PC-9 (cell line): Measurements from ENCODE around the gene SERP2. TPM values are rescaled to one million over a fixed set of nuclear protein-coding genes. Genes with fewer than 3 reads are reported as not detected.

Experiments
- BruUV-seq: library from RNA; stranded (reverse); fragments of 400-500 nt; replicated peaks from 2 replicates; lab custom pipeline; 2021; lab: Mats Ljungman, UMichigan
- CTCF ChIA-PET: fragments of 300-600 bp; sonication (Branson Sonifier 250); formaldehyde crosslinking; loops from one replicate; lab custom pipeline; 2022; ENCODE audit warnings: antibody characterized with exemption; lab: Charles Lee
- POLR2A ChIA-PET: fragments of 300-600 bp; sonication (Branson Sonifier 250); formaldehyde crosslinking; loops from one replicate; lab custom pipeline; 2022; ENCODE audit warnings: antibody characterized with exemption; ENCODE audit not compliant: unreplicated experiment; lab: Charles Lee
- DNase-seq, 2 experiments: peaks; one replicate each; pipeline versions ENCODE4 v3.0.0 to v3.0.0-alpha.2; 2015 to 2022; ENCODE audit warnings: mixed read lengths in 1 of 2
- H2AFZ ChIP-seq: fragments of 200-600 bp; sonication (generic); 2 replicates; pipeline ENCODE4 v1.8.1; 2017; ENCODE audit warnings: antibody characterized with exemption
- H3F3A ChIP-seq: fragments of 200-600 bp; sonication (generic); 2 replicates; pipeline ENCODE4 v1.8.1; 2017; ENCODE audit warnings: antibody characterized with exemption, mild to moderate bottlenecking, low read depth; ENCODE audit not compliant: insufficient read depth
- H3K27ac ChIP-seq: fragments of 200-600 bp; sonication (generic); 2 replicates; pipeline ENCODE4 v1.6.1; 2016; ENCODE audit warnings: mixed run types
- H3K27me3 ChIP-seq: fragments of 200-600 bp; sonication (generic); 2 replicates; pipeline ENCODE4 v1.6.1; 2016; ENCODE audit warnings: low read depth, mixed run types; ENCODE audit not compliant: insufficient read depth
- H3K36me3 ChIP-seq: fragments of 200-600 bp; sonication (generic); 2 replicates; pipeline ENCODE4 v1.6.1; 2016; ENCODE audit warnings: low read depth, mixed run types
- H3K4me1 ChIP-seq: fragments of 200-600 bp; sonication (generic); replicated peaks from 2 replicates; pipeline ENCODE4 v1.6.1; 2016; ENCODE audit warnings: mixed run types; ENCODE audit not compliant: insufficient read depth
- H3K4me2 ChIP-seq: fragments of 200-600 bp; sonication (generic); 2 replicates; pipeline ENCODE4 v1.6.1; 2017; ENCODE audit warnings: mixed run types
- H3K4me3 ChIP-seq: fragments of 200-600 bp; sonication (generic); 2 replicates; pipeline ENCODE4 v1.6.1; 2016; ENCODE audit warnings: mixed run types
- H3K79me2 ChIP-seq: fragments of 200-600 bp; sonication (generic); 2 replicates; pipeline ENCODE4 v1.6.1; 2017; ENCODE audit warnings: low read depth, mixed run types
- H3K9me2 ChIP-seq: fragments of 200-600 bp; sonication (generic); 2 replicates; pipeline ENCODE4 v1.8.1; 2017; ENCODE audit warnings: mild to moderate bottlenecking; ENCODE audit not compliant: insufficient read depth
- H3K9me3 ChIP-seq: fragments of 200-600 bp; sonication (generic); 2 replicates; pipeline ENCODE4 v1.8.1; 2016; ENCODE audit warnings: low read depth; ENCODE audit not compliant: insufficient read depth
- H4K20me1 ChIP-seq: fragments of 200-600 bp; sonication (generic); 2 replicates; pipeline ENCODE4 v1.8.1; 2017; ENCODE audit not compliant: insufficient read depth
- CTCF ChIP-seq: fragments of 200-600 bp; sonication (generic); conservative IDR thresholded peaks from 2 replicates; pipeline ENCODE4 v1.6.1; 2017; ENCODE audit warnings: mixed run types, antibody characterized with exemption, mild to moderate bottlenecking, moderate library complexity
- EZH2 ChIP-seq: fragments of 200-600 bp; sonication (generic); IDR thresholded peaks from 2 replicates; pipeline ENCODE4 v1.8.0; 2017; ENCODE audit warnings: antibody characterized with exemption, low read depth
- intact Hi-C: fragments of 100-400 bp; cut with micrococcal nuclease; formaldehyde crosslinking; loops from one replicate; pipeline ENCODE4 v1.10.0; 2022; ENCODE audit not compliant: unreplicated experiment
- total RNA-seq: library from RNA; stranded (reverse); gene quantifications from 2 replicates; pipeline ENCODE4 v1.2.3, GENCODE V29; 2021

SERP2 gene
- total RNA-seq, 1 experiment from 2014 or later: 0.70 TPM

- no peak overlapping the region for H2AFZ ChIP-seq
- no TSS peak for BruUV-seq
- H3K4me3 ChIP-seq: no peak overlapping the region
- no peaks in the 10 kb centered on the region for H3K27me3 ChIP-seq
- H3K9me3 ChIP-seq: no peaks in the 10 kb centered on the region
- TF ChIP-seq CTCF (no peak), EZH2 (no peak)
- H4K20me1 ChIP-seq: no peaks in the 10 kb centered on the region
- ChIA-PET CTCF (no interaction called here), POLR2A (interaction anchor here (0.6 to 0.7 kb wide), 2 partner anchors 53 to 473 kb away, joined by 3 read pairs; no protein-coding TSS in a partner anchor)
- DNase-seq: no peak
- H3F3A ChIP-seq: no peaks in the 10 kb centered on the region
- H3K79me2 ChIP-seq: no peaks in the 10 kb centered on the region
- H3K4me1 ChIP-seq: peaks cover 13% of the 10 kb centered on the region
- H3K36me3 ChIP-seq: no peaks in the 10 kb centered on the region
- no peaks in the 10 kb centered on the region for H3K9me2 ChIP-seq
- H3K4me2 ChIP-seq: no peak overlapping the region
- intact Hi-C loops: no loop called here
- no peak overlapping the region for H3K27ac ChIP-seq
These were observed 10.3 kb downstream of the SERP2 start for GRCh38 chr13:44383945-44384344.

GRCh38 chr13:44384778-44385177, 11.2 kb downstream of the SERP2 start:
- Histone ChIP-seq H3K4me1 (peaks cover 11% of the 10 kb centered on the region), H3K27ac (no peak overlapping the region), H3K79me2 (no peaks in the 10 kb centered on the region), H3K4me2 (no peak overlapping the region), H2AFZ (no peak overlapping the region), H3K9me3 (no peaks in the 10 kb centered on the region), H3K27me3 (no peaks in the 10 kb centered on the region), H3K36me3 (no peaks in the 10 kb centered on the region), H3F3A (no peaks in the 10 kb centered on the region), H3K4me3 (no peak overlapping the region), H3K9me2 (no peaks in the 10 kb centered on the region), H4K20me1 (no peaks in the 10 kb centered on the region)
- ChIA-PET CTCF (no interaction called here), POLR2A (no interaction called here)
- no peak for DNase-seq
- BruUV-seq: no TSS peak
- no peak for TF ChIP-seq EZH2
- TF ChIP-seq CTCF: no peak
- intact Hi-C loops: no loop called here

GRCh38 chr13:44385401-44385800, 11.8 kb downstream of the SERP2 start:
- no peaks in the 10 kb centered on the region for H3K36me3 ChIP-seq
- H2AFZ ChIP-seq: no peak overlapping the region
- intact Hi-C loops: no loop called here
- no peaks in the 10 kb centered on the region for H3K27me3 ChIP-seq
- no peaks in the 10 kb centered on the region for H3K79me2 ChIP-seq
- H3K9me3 ChIP-seq: no peaks in the 10 kb centered on the region
- DNase-seq: no peak
- CTCF ChIA-PET: no interaction called here
- POLR2A ChIA-PET: no interaction called here
- no peak overlapping the region for H3K4me2 ChIP-seq
- H3K27ac ChIP-seq: no peak overlapping the region
- TF ChIP-seq EZH2: no peak
- TF ChIP-seq CTCF: no peak
- peaks cover 4% of the 10 kb centered on the region for H3K4me1 ChIP-seq
- H3K4me3 ChIP-seq: no peak overlapping the region
- no peaks in the 10 kb centered on the region for H4K20me1 ChIP-seq
- no TSS peak for BruUV-seq
- no peaks in the 10 kb centered on the region for H3K9me2 ChIP-seq
- H3F3A ChIP-seq: no peaks in the 10 kb centered on the region
